ENCODE results near the gene NDUFS6.

DNA sequence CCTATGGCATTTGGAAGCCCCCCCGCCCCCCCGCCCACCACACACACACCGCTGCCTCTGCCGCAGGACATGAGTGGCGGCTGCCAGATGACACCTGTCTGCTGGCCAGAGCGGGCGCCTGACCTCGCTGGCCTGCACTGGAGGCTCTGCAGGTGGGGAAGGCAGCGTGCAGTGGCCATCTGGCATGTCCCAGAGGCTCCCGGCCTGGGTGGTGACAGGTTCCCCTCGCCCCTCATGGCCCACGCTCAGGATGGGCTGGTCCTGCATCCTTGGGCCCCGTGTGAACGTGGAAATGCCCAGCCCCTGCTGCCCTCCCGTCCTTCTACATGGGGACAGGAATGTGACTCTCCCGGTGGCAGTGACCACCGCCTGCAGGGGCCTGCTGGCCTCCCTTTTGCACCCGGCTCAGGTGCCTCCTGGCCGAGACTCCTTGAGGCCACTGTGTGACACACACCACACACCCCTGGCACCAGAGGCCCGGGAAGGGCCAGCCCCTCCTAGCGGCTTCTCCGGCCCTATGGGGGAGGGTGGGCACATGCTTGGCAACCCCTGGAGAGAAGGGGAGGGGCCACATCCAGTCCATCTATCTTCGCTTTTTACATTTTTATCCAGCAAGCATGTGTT is 51.2 kb downstream of the NDUFS6 start:
- TF ChIP-seq CTCF (IDR thresholded peaks at IDR 0.05): no peak
- TF ChIP-seq POLR2A (IDR thresholded peaks at IDR 0.05): no peak

All from body of pancreas (tissue), 4 donors.